A549 (cell line): ENCODE data around the gene DGLUCY.

Experiments
- CEBPB ChIP-seq, 2 experiments: fragments of >200 bp in 1 of 2; sonication (Bioruptor Twin) in 1 of 2; formaldehyde crosslinking in 1 of 2; IDR thresholded peaks; 2 replicates each; pipeline ENCODE4 v1.6.1; 2012 to 2016
- CTCF ChIP-seq: fragments of >200 bp; sonication (Bioruptor Twin); formaldehyde crosslinking; IDR thresholded peaks from 3 replicates; pipeline ENCODE4 v1.5.1; 2016
- EHMT2 ChIP-seq: fragments of 200-600 bp; sonication (generic); IDR thresholded peaks from 2 replicates; pipeline ENCODE4 v1.6.1; 2016; ENCODE audit warnings: antibody characterized with exemption, low read depth, mild to moderate bottlenecking, moderate library complexity
- EP300 ChIP-seq, 2 experiments: fragments of >200 bp; sonication (Bioruptor Twin); formaldehyde crosslinking; IDR thresholded peaks; 2 replicates in 1 of 2; 3 replicates in 1 of 2; pipeline ENCODE4 v1.6.1; 2016 to 2017
- JUNB ChIP-seq: fragments of >200 bp; sonication (Bioruptor Twin); formaldehyde crosslinking; IDR thresholded peaks from 2 replicates; pipeline ENCODE4 v1.6.1; 2016
- POLR2A ChIP-seq: IDR thresholded peaks from 2 replicates; pipeline ENCODE4 v1.6.1; 2012; ENCODE audit warnings: mild to moderate bottlenecking, low read length
- RAD21 ChIP-seq, 2 experiments: fragments of >200 bp in 1 of 2; sonication (Bioruptor Twin) in 1 of 2; formaldehyde crosslinking in 1 of 2; IDR thresholded peaks in 1 of 2; conservative IDR thresholded peaks in 1 of 2; 2 replicates in 1 of 2; 3 replicates in 1 of 2; pipeline ENCODE4 v1.6.1; 2012 to 2018; ENCODE audit warnings: inconsistent platforms in 1 of 2
- RCOR1 ChIP-seq: fragments of 150-350 bp; IDR thresholded peaks from 2 replicates; pipeline ENCODE4 v1.6.1; 2014; ENCODE audit warnings: antibody characterized with exemption, low read length, low read depth
- SREBF2 ChIP-seq: fragments of 450-650 bp; IDR thresholded peaks from 2 replicates; pipeline ENCODE4 v1.6.1; 2014; ENCODE audit warnings: mild to moderate bottlenecking, moderate library complexity
- TP53 ChIP-seq: fragments of 250-450 bp; sonication (Bioruptor Pico); IDR thresholded peaks from 2 replicates; pipeline ENCODE4 v1.5.0; 2021; ENCODE audit warnings: mild to moderate bottlenecking, moderate library complexity
- USF2 ChIP-seq: fragments of 450-650 bp; IDR thresholded peaks from 2 replicates; pipeline ENCODE4 v1.6.1; 2014; ENCODE audit warnings: antibody characterized with exemption

GRCh38 chr14:91246051-91246852 is 132.4 kb downstream of the DGLUCY start:
- TF ChIP-seq EHMT2, result no peak
- TF ChIP-seq JUNB, result no peak
- TF ChIP-seq USF2, result no peak
- TF ChIP-seq RAD21 (conservative IDR thresholded peaks at IDR 0.05 in 1 of 2, IDR thresholded peaks at IDR 0.05 in 1 of 2), result no peak
- no peak for TF ChIP-seq POLR2A
- no peak for TF ChIP-seq TP53 (CRISPR knock-in tag)
- TF ChIP-seq CTCF, result no peak
- no peak for TF ChIP-seq RCOR1
- no peak for TF ChIP-seq EP300 (IDR thresholded peaks at IDR 0.05)
- no peak for TF ChIP-seq CEBPB (IDR thresholded peaks at IDR 0.05)
- TF ChIP-seq SREBF2, result no peak
